NCI-H510A treated with DMSO at 0.1 percent for 48 hours (cell line): ENCODE measurements around the gene METTL17.
A peak's percentile ranks its signal among the peaks of the same experiment; 100 is the strongest.
"Not testable (repeated sequence)": the region's sequence is repeated elsewhere in the genome, so short reads cannot be mapped to it uniquely, and the experiment has no call there.

Experiments used
- DNase-seq: peaks from one replicate; lab custom pipeline; 2025; lab: John Stamatoyannopoulos, UW

METTL17 gene

DNA sequence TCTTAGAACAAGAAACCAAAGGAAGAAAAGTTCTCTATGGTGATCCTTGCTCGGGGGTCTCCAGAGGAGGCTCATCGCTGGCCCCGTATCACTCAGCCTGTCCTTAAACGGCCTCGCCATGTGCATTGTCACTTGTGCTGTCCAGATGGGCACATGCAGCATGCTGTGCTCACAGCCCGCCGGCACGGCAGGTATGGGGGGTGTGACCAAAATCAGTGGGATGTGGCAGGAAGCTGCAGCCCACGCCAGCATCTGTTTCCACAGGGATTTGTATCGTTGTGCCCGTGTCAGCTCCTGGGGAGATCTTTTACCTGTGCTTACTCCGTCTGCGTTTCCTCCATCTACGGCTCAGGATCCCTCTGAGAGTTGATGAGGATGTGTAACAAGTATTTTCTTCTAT, 6.7 kb downstream of the METTL17 start:
- DNase-seq, result no peak

DNA sequence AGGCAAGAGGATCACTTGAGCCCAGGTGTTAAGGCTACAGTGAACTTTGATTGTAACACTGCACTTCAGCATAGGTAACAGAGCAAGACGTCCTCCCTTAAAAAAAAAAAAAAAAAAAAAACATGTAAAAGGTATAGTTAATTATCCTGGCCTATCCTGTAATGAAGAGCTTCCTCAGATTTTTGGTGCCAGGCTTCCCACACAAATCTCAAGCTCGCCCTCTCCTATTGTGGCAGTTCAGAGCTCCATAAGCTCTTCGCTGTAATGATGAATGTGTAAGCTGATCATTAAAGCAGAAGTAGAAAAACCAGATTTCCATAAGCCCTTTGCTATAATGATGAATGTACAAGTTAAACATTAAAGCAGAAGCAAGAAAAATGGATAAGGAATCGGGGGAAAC, 7.3 kb downstream of the METTL17 start:
- DNase-seq, result no peak

DNA sequence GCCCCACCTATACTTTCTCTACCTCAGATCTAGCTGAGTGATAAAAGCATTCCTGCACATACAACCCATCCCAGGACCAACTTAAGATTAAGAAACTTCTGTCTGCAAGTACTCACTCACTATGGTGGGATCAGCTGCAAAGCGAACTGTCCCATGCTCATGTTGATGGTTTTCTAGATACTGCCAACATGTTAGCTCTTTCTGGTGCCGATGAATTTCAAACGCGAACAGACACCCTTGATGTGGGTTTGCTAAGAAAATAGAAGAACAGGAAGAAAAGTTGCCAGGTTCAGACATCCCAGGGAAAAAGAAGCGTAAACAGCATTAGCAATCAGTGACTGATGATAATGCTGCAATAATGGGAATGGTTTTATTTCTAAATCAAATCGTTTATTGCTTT, 7.8 kb downstream of the METTL17 start:
- no peak for DNase-seq

DNA sequence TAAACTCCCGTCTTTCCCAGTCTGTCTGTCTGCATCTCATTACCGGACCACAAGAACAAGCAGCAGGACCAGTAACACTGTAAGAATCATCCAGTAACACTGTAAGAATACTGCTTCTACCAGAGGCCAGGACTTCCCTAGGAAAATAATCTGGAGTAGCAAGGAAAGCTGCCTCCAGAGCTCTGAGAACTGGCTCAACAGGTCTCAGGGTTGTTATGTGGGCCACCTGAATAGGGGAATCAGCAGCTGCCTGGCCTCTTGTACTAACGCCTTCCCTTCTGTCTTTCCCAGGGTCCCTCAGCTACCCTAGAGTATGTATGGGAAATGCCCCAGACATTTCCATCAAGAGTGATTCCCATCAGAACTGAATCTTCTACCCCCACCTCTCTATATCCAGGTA, 8.4 kb downstream of the METTL17 start:
- no peak for DNase-seq

DNA sequence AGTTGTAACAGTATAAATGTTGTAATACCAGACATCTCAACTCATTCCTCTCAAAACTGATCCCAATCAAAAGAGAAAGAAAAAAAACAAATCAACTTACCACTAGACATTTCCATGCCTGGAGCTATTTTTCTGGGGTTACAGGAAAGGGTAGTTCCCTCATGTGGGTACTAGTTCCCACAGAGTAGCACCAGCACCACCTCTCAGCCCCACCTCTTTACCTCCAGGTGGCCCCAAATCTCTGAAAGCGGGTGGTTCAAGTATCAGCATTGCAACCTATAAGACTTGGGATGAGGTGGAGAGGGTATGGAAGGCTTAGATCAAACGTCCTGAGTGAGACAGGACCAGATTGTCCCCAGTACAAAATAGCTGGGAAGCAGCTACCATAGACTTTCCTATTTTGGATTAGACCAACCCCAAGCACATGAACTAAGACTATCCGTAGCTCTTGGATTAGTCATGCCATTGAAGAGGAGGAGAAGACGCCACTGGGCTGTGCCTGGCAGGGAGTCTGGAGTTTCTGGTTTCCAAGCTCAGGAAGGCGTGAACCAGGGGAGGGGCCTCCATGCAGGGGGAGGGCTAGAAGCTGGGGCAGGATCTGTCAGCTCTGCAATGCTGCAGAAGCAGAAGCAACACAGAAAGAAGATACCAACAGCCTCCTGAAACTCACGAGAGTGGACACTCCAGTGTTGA, 9.0 kb downstream of the METTL17 start, which contains the start of gene SLC39A2:
Gene SLC39A2 (plus strand): TSS at position 620 of the 693 bp plus-strand sequence. CDS start 154 bp downstream, outside the sequence.
- no peak for DNase-seq

DNA sequence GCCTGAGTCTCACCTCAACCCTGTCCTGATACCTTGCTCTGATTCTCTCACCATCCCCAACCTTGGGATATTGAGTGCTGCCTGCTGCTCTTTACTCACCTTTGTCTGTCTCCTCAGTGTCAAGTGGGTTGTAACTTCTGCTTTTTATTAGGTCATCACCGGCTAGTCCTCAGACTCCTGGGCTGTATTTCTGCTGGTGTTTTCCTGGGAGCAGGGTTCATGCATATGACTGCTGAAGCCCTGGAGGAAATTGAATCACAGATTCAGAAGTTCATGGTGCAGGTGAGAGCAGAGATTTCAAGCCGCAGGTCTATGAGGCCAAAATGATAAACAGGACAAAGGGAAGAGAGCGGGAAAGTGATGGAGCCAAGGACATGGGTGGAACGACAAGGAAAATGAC, 9.8 kb downstream of the METTL17 start:
- DNase-seq, result no peak

DNA sequence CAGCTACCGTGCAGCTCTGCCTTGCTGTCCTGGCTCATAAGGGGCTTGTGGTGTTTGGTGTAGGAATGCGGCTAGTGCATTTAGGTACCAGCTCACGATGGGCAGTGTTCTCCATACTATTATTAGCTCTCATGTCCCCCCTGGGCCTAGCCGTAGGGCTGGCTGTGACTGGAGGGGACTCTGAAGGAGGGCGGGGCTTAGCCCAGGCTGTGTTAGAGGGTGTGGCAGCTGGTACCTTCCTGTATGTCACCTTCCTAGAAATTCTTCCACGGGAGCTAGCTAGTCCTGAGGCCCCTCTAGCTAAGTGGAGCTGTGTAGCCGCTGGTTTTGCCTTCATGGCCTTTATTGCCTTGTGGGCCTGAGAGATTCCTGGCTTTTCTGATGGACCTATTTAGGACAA, 11.4 kb downstream of the METTL17 start:
- DNase-seq, result no peak

DNA sequence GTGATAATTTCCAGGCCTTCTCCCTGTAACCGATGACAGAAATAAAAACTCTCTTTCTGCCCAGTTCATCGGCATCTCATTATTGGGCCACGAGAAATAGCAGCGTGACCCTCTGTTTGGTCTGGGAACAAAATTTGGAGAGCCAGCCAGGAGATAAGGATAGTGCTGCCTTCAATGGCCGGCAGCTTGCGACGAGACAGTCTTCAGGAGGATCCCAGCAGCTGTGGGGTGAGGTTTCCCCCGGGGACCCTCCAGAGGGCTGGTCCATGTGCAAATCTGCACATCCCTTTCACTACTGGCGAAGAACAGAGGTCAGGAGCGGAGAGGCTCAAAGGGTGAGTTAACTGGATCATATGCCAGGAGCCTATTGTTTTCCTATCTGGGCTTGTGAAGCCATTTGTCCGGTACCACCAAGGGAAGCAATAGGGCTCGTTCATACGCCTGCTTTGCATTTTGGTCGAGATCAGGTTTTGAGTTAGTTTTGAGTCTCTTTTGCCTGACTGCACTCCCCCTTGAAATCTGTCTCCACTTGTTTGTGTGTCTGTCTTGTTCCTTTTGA, 14.1 kb downstream of the METTL17 start:
- DNase-seq, result no peak

DNA sequence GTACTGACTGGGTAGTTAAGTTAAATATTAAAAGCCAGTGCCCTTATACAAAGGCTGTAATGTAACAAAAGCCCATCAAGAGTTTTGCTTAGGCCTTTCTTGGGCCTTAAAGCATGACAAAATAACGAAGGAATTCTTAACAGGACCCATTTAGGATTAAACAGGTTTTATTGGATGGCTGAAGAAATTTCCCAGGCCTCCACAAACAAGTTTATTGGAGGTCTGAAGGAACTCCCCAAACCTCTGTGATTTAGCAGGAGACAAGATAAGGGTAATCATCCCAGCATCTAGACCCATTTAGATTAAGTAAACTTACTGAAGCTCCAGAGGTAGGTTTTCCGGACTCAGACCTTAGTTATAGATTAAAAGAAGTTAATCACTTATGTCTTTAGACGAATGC, 19.9 kb downstream of the METTL17 start:
- DNase-seq, result not testable (repeated sequence)

DNA sequence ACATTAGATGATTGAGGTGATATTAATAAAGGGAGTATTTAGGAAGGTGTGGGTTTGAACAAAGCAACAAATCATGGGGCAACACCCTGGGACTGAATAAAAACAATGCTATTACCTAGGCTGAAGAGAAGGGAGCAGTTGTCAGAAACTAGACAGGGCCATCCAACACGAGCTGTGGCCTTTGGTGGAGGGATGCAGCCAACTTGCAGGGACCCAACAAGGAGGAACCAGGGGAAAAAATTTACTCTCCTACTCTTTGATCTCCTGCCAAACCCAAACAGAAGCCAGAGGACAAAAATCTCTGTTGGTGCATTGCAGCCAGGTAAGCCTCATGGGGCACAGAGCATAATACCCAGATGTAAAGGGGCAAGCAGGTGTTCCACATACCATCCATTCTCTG, 21.4 kb downstream of the METTL17 start:
- no peak for DNase-seq

DNA sequence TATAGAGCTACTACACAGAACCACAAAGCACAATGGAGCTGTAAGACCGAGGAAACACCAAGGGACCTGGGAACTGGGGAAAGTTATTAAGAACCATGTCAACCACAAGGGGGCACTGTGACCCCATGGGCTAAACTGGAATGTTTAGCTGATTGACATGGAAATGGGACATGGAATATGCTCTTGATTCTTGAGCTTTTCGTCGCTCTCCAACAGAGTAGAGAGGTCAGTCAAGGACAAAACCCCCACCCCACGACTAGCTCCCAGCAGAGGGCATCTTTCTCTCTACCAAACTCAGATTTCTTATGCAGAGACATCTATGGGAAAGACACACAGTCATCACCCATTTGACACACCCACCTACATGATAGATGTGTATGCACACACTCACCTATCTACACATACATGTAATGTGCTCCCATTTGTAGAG, 25.0 kb downstream of the METTL17 start:
- DNase-seq, result peak; percentile 77

DNA sequence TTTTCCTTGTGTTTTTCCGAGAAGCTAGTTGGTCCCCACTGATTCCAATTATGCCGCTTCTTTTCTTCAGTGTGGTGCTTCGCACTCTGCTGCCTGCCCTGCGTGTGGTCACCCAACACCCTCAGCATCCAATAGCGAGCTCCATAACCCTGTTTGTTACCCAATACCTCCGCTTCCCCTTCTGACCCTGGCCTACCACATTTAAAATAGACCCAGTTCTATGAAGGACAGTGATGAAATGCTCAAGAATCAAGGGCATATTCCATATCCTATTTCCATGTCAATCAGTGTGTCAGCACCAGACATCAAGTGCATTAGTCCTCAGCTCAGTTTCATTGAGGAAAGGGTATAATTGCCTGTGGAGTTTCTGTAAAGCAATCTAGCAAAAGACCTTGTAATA, 25.5 kb downstream of the METTL17 start:
- no peak for DNase-seq

DNA sequence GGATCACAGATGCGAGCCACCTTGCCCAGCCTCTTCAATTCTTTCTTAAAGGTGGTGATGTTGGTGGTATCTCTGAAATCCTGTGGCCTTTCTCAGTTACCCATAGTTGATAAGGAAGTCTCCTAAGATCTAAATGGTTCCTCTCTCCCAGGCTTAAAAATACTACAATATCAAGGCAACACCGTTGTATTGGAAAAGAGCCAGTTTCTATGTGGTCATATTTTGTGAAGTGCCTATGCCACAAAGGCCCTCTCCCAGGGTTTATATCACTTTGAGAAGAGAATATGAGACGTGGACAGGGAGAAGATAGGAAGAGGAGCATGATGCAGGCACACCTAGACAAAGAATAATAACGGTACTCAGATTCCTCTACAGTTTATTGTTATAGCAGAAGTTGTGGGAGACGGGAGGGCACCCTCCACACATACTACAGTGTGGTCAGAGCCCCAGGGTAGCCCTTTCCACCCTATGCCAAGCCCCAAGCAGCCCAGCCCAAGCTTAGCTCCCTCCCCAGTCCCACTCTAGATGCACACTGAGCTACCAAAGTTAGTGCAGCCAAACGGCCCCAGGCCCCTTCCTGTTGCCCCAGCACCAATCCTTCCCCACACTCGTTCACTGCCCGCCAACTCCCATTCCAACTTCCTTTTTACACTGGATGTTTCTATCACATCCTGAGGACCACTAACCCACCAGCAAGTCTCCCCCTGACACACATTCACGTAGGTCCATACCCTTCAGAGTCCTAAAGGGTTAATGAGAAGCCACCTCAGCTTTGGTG, 26.8 kb downstream of the METTL17 start:
- no peak for DNase-seq

DNA sequence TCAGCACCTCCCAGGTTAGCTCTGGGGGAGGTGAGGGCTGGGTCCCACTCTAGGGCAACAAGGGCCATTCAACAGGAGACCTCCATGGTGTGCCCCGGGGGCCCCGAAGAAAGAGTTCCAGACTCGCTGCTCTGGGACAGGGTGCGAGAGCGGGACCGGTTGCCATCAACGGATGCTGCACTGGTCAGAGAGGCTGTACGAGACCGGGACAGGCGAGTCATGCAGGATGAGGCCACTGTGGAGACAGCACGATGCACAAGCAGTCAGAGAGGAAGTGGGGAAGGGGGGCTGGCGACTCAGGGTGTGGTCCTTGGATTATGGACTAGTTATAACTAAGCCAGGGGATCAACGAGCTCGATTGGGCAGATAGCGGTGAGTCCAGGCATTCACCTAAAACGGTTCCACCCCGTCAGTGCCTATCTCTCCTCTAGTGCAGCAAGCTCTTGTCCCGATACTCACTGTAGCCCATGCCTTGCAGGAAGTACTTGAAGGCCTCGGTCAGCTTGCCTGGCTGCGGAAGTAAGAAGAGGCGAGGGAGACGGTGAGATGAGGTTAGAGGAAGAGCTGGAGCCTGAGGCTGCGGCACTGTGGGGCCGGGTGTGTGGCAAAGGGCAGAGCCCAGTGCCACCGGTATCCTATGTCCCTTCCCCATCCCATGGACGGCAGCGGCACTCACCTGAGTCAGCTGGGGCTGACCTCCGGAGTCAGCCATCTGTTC, 27.9 kb downstream of the METTL17 start:
- DNase-seq, result no peak

DNA sequence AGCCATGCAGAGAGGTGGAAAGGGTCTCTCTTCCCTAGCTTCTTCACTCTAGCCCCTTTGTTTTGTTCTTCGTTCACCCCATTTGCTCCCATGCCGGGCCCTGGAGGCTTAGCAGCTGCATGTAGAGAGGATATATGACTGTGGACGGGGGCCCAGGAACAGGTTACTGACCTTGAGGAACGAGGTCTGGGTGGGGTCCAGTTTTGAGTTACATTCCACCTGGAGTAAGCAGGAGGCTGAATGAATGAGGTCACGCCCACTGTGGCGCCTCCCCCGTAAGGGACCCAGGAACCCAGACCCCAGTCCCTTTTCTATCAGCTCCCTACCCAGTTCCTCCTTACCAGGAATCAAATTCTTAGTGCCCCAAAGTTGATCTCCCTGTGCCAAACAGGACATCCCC, 28.5 kb downstream of the METTL17 start:
- DNase-seq, result no peak

DNA sequence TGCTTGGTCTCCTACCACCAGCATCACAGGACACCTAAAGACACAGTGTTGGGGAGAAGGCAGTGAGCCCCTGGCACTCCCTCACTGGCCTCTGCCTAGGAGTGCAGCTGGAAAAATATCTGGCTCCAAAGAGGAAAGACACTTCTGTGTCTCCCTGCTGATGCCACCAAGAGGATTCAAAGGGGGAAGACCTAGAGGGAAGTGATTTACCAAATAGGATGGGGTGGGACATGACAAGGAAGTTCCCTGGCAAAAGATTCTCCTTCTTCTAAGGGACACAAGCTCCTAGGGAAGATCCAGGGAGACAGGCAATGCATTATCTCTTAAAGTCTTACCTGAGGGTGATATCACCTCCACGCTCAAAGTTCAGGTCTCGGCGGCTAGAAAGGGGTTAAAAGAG, 29.0 kb downstream of the METTL17 start:
- DNase-seq, result no peak

DNA sequence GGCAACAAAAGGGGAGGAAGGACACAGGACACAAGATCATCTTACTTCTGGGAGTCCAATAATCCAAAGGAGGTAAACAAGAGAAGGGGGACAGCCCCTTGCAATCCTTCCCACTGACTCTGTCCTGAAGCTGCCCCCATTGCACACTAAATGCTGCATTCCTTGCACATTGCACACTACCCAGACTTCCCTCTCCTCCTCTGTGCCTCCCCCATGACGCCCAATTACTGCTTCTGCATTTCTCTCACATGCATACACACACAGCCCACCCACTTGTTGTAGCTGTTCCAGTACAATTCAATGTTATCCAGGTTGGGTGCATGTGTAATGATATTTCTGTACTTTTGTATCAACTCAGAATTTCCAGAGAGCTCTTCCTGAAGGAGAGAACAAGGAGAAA, 29.6 kb downstream of the METTL17 start:
- DNase-seq, result no peak

DNA sequence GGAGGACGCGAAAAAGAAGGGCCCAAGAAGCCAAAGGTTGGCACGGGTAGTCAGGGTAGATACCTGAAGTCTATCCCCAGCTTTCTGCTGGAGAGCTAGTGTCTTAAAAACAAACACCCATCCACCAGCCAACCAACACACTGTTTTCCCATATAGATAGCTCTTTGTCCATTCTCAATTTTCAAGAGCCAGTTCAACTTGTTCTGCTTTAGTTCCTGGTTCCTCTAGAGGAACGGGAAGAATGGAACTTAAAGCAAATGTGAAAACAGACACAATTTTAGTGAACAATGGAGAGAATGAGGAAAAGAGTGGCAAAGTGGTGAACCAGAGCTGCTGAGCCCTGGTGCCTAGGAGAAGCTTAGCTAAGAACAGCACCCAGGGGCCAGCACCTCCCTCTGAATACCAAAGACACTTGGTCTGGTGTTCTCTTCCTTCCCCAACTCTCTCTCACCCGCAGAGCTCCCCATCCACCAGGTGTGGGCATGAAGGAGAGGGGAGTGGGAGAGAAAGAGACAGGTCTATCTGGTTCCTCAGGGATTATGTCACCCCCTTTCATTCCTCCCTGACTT, 31.3 kb downstream of the METTL17 start:
- DNase-seq, result no peak

DNA sequence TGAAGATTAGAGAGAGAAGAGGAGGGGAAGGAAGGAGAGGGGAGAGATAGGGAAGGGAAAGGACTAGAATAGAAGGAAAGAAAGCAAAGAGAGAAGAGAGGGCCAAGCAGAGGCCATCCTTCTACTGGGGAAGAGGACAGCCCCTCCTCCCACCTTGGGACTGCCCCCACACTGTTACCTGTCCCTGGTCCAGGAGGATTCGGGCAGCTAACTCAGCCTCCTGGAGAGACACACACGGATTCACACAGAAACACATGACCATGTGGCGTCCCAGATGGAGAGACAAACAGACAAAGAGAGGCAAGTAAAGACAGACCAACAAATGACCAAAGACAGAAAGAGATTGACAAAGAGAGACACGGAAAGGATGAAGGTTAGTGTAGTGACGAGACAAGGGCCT, 32.9 kb downstream of the METTL17 start:
- DNase-seq, result no peak

DNA sequence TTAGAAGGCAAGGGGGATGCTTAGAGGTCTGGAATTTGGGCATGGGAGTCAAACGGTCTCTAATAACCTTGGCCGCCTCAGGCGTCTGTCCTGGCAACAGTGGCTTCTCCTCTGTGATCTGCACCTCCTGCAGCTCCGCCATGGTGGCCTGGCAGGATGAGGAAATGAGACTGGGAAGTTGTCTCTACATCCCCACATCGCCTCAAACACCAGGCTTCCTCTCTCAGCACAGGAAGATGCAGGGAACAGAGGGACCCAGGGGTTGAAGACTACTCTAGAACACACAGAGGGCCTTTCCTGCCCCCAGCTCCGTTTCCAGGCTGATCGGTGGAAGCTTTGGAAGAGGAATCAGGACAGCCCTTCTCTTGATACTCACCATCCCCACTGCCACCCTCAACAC, 33.4 kb downstream of the METTL17 start:
- DNase-seq, result no peak

DNA sequence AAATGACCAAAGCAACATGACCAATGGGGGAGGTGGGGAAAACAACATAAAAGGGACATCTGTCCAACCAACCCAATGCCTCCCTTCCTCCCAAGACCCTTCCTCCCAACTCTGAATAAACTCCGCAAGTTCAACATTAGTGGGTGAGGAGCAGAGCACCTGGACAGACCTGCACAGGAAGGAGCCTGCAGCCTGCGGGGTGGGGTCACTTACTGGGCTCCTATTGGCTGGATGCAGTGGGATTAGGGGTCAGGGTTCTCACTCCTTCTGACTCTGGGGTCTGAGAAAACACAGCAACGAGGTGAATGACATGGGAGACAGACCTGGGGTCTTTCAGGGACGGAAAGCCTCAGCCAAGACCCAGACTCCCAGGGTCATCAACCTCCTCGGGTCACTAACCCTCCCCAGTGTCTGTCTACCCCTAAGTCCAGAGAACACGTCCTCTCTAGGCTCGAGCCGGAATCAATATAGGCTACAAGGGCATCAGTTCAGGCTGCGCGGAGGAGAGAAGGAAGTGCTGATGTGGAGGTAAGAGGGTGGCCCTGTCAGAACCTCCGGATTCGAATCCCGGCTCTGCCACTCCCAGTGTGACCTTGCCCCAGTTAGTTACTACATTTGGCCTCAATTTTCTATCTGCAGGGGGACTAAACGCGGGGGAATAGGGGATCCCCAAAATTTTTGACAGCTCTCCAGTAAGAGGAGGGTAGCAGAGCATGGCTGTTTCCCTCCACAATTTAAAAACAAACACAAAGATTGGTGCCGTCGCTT, 34.2 kb downstream of the METTL17 start:
- no peak for DNase-seq
